Stimulated activated CD8-positive, alpha-beta memory T cell treated with anti-CD3 and anti-CD28 coated beads, Interleukin-12 subunit alpha, Interleukin-12 subunit beta, amount 100 ng/mL, for 1 hour (primary cell): ENCODE measurements around the gene PATE2.

Source experiments
- DNase-seq: peaks from one replicate; pipeline ENCODE4 v3.0.0-alpha.2; 2020; ENCODE audit warnings: low read depth

Gene PATE2

GRCh38 chr11:125778728-125779127 lies at the start of gene PATE2:
PATE2 (minus strand) TSS chr11:125778828; CDS start chr11:125778773, 55 bp downstream.
- no peak for DNase-seq

GRCh38 chr11:125807909-125808308 lies 29.3 kb upstream of the PATE2 start:
- no peak for DNase-seq

GRCh38 chr11:125802387-125802786 lies 23.8 kb upstream of the PATE2 start:
- DNase-seq: no peak

- no peak for DNase-seq
These were observed 21.2 kb upstream of the PATE2 start for GRCh38 chr11:125799808-125800207.

GRCh38 chr11:125797641-125798040 lies 19.0 kb upstream of the PATE2 start:
- DNase-seq: no peak

GRCh38 chr11:125790825-125791224 lies 12.2 kb upstream of the PATE2 start:
- DNase-seq: no peak

GRCh38 chr11:125787827-125788226 lies 9.2 kb upstream of the PATE2 start, which contains the start of gene PATE3:
PATE3 (plus strand) TSS chr11:125788127; CDS start chr11:125788152, 25 bp downstream.
- DNase-seq: no peak

- DNase-seq: no peak
These were observed 6.0 kb upstream of the PATE2 start for GRCh38 chr11:125784678-125785077.

GRCh38 chr11:125777309-125777708 lies 1.3 kb downstream of the PATE2 start:
- no peak for DNase-seq

GRCh38 chr11:125773516-125773915 lies 5.1 kb downstream of the PATE2 start:
- DNase-seq: no peak

- DNase-seq: no peak
These were observed 5.7 kb downstream of the PATE2 start for GRCh38 chr11:125772834-125773505.

- no peak for DNase-seq
These were observed 8.0 kb downstream of the PATE2 start for GRCh38 chr11:125770583-125770982.

- no peak for DNase-seq
These were observed 10.1 kb downstream of the PATE2 start for GRCh38 chr11:125768336-125769046.

- DNase-seq: no peak
These were observed 12.4 kb downstream of the PATE2 start for GRCh38 chr11:125766251-125766650.

- DNase-seq: no peak
These were observed 15.1 kb downstream of the PATE2 start for GRCh38 chr11:125763483-125763882.

GRCh38 chr11:125762445-125762844 lies 16.2 kb downstream of the PATE2 start:
- DNase-seq: no peak

GRCh38 chr11:125756050-125756449 lies 22.6 kb downstream of the PATE2 start:
- no peak for DNase-seq

- DNase-seq: no peak
These were observed 28.0 kb downstream of the PATE2 start for GRCh38 chr11:125750629-125751028.

- DNase-seq: no peak
These were observed 32.6 kb downstream of the PATE2 start, which contains the start of gene PATE1 for GRCh38 chr11:125745979-125746378. PATE1 (plus strand) TSS chr11:125746279; CDS start chr11:125746305, 26 bp downstream.

GRCh38 chr11:125743681-125744080 lies 34.9 kb downstream of the PATE2 start:
- no peak for DNase-seq

- no peak for DNase-seq
These were observed 38.0 kb downstream of the PATE2 start for GRCh38 chr11:125740617-125741016.

- DNase-seq: no peak
These were observed 49.7 kb downstream of the PATE2 start for GRCh38 chr11:125728969-125729368.
